Left ventricle myocardium inferior (tissue), 1 donor: ENCODE measurements around the gene NTNG2. TPM values are rescaled to one million over a fixed set of nuclear protein-coding genes. Genes with fewer than 3 reads are reported as not detected.

ENCODE experiments used
- DNase-seq: peaks from one replicate; pipeline ENCODE4 v3.0.0-alpha.2; 2020
- H3K27ac ChIP-seq: fragments of 200-600 bp; replicated peaks from 2 replicates; pipeline ENCODE4 v1.8.0; 2021
- H3K27me3 ChIP-seq: fragments of 200-600 bp; 2 replicates; pipeline ENCODE4 v1.8.0; 2021; ENCODE audit warnings: low read depth
- H3K36me3 ChIP-seq: fragments of 200-600 bp; 2 replicates; pipeline ENCODE4 v1.8.0; 2021
- H3K4me1 ChIP-seq: fragments of 200-600 bp; 2 replicates; pipeline ENCODE4 v1.8.0; 2021
- H3K4me3 ChIP-seq: fragments of 200-600 bp; 2 replicates; pipeline ENCODE4 v1.8.0; 2021; ENCODE audit warnings: mild to moderate bottlenecking, moderate library complexity
- H3K9me3 ChIP-seq: fragments of 200-600 bp; replicated peaks from 2 replicates; pipeline ENCODE4 v1.8.0; 2021
- intact Hi-C: fragments of 100-400 bp; cut with micrococcal nuclease; formaldehyde crosslinking; loops from one replicate; pipeline ENCODE4 v1.11.0; 2022
- total RNA-seq: library from RNA; stranded (reverse); fragmentation: NEBNext Ultra II Directional; extraction: Animal tissue kit (Norgen Biotek cat#: 25700); gene quantifications from one replicate; pipeline ENCODE4 v1.2.1, GENCODE V29; 2021
- TF ChIP-seq, protein P1 (sequence below): fragments of 200-600 bp; IDR thresholded peaks from 2 replicates; pipeline ENCODE4 v1.8.0; 2021; ENCODE audit warnings: antibody characterized with exemption, mild to moderate bottlenecking, borderline replicate concordance
- donor health status: DM: no; HTN: yes; CAD: no; lungs with severe emphysema.

Gene NTNG2
- total RNA-seq, 1 donor from 2014 or later = 1.9 TPM

DNA sequence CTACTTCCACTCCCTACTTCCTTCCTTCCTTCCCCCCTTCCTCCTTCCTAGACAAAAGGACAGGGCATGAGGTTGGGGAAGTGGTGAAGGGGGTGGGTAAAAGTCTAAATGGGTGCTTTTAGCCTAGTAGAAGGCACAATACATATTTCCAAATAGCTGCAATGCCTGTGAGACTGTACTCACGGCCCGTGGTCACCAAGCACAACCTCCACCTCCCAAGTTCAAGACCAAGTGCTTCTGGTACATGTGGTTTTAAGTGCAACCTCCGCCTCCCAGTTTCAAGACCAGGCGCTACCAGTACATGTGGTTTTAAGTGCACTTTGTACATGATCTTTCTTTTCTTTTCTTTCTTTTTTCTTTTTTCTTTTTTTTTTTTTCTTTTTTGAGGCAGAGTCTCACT, 14.5 kb upstream of the NTNG2 start:
- peaks cover 95% of the 10 kb centered on the region for H3K27me3 ChIP-seq
- no peaks in the 10 kb centered on the region for H3K36me3 ChIP-seq
- no peak overlapping the region for H3K4me3 ChIP-seq
- H3K9me3 ChIP-seq = no peaks in the 10 kb centered on the region
- no peak overlapping the region for H3K27ac ChIP-seq
- DNase-seq = no peak
- intact Hi-C loops = no loop called here
- TF ChIP-seq, protein P1, sequence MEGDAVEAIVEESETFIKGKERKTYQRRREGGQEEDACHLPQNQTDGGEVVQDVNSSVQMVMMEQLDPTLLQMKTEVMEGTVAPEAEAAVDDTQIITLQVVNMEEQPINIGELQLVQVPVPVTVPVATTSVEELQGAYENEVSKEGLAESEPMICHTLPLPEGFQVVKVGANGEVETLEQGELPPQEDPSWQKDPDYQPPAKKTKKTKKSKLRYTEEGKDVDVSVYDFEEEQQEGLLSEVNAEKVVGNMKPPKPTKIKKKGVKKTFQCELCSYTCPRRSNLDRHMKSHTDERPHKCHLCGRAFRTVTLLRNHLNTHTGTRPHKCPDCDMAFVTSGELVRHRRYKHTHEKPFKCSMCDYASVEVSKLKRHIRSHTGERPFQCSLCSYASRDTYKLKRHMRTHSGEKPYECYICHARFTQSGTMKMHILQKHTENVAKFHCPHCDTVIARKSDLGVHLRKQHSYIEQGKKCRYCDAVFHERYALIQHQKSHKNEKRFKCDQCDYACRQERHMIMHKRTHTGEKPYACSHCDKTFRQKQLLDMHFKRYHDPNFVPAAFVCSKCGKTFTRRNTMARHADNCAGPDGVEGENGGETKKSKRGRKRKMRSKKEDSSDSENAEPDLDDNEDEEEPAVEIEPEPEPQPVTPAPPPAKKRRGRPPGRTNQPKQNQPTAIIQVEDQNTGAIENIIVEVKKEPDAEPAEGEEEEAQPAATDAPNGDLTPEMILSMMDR = no peak
- H3K4me1 ChIP-seq = no peaks in the 10 kb centered on the region

DNA sequence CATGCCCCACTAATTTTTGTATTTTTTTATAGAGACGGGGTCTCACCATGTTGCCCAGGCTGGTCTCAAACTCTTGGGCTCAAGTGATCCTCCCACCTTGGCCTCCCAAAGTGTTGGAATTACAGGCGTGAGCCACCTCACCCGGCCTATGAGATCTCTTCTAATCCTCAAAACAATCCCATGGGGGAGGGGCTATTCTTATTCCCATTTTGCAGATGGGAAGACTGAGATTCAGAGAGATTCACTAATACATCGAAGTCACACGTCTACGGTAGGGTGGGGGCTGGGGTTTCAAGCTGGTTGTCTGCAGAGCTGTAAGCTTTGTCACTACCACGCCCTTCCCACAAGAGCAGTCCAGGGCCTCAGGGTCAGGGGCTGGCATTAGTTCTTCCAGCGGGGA, 14.0 kb upstream of the NTNG2 start:
- no peaks in the 10 kb centered on the region for H3K36me3 ChIP-seq
- TF ChIP-seq, protein P1 = no peak
- DNase-seq = no peak
- H3K27ac ChIP-seq = no peak overlapping the region
- peaks cover 96% of the 10 kb centered on the region for H3K27me3 ChIP-seq
- no peak overlapping the region for H3K4me3 ChIP-seq
- intact Hi-C loops = no loop called here
- no peaks in the 10 kb centered on the region for H3K9me3 ChIP-seq
- no peaks in the 10 kb centered on the region for H3K4me1 ChIP-seq

DNA sequence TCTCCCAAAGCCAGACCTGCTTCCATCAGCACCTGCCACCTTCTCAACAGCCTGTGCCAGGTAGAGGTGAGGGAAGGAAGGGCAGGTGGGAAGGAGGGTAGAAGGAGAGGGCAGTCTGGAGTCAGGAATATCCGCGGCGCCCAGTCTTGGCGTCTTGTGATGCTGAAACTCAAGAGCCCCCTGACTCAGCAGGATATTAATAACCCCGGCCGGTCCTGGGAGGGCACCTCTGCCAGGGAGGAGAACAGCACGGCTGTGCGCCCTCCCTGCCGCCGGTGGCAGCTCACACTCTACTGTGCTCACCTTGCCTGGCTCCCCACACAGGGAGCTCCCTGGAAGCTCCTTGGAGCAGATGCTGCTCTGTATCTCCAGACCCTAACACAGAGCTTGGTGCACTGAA, 11.6 kb upstream of the NTNG2 start:
- no peak overlapping the region for H3K4me3 ChIP-seq
- no peak overlapping the region for H3K27ac ChIP-seq
- no peaks in the 10 kb centered on the region for H3K4me1 ChIP-seq
- no peaks in the 10 kb centered on the region for H3K36me3 ChIP-seq
- no peak for DNase-seq
- TF ChIP-seq, protein P1 = no peak
- H3K27me3 ChIP-seq = peaks cover 96% of the 10 kb centered on the region
- intact Hi-C loops = no loop called here
- no peaks in the 10 kb centered on the region for H3K9me3 ChIP-seq

DNA sequence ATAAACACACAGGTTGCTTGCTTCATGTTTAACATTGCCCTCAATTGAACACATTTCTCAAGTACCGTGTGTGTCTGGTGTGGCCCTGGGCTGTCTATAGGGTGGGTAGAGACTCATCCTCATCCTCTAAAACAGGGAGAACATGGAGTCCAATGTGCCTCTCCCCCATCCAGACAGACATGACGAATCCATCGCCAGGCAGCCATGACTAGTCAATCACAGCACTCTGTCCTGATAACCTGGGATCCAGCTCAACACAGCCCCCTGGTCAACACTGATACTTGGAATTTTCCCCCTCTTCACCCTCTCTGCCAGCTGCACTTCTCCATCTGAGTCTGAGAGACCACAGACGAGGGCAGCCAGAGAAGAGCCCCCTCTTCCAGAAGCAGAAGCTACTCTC, 10.7 kb upstream of the NTNG2 start:
- H3K9me3 ChIP-seq = no peaks in the 10 kb centered on the region
- TF ChIP-seq, protein P1 = no peak
- H3K27me3 ChIP-seq = peaks cover 97% of the 10 kb centered on the region
- no peak for DNase-seq
- no peaks in the 10 kb centered on the region for H3K36me3 ChIP-seq
- intact Hi-C loops = no loop called here
- no peak overlapping the region for H3K27ac ChIP-seq
- no peaks in the 10 kb centered on the region for H3K4me1 ChIP-seq
- H3K4me3 ChIP-seq = no peak overlapping the region

DNA sequence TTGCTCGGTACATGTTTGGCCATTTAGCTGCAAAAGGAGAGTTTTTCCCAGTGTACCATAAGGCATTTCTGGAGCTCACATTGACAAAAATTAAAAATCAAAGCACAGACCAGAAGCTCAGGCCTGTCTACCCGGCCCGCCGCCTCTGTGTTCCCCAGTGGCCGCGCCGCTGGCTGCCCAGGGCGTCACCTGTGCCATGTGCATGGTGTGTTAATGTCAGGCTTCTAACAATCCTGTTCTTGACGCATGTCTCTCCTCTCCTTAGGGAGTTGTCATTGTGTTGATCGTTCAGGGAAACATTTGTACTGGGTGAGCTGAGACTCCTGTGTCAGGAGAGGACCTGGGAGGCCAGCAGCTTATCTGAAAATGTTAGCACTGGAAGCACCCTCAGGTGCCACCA, 9.6 kb upstream of the NTNG2 start:
- TF ChIP-seq, protein P1 = no peak
- Histone ChIP-seq H3K9me3 (no peaks in the 10 kb centered on the region), H3K36me3 (no peaks in the 10 kb centered on the region), H3K4me1 (no peaks in the 10 kb centered on the region), H3K27me3 (peaks cover 97% of the 10 kb centered on the region), H3K4me3 (no peak overlapping the region), H3K27ac (no peak overlapping the region)
- intact Hi-C loops = no loop called here
- DNase-seq = no peak
